ENCODE measurements around the gene SPAG16.
A peak's percentile ranks its signal among the peaks of the same experiment; 100 is the strongest.

Gene SPAG16

DNA sequence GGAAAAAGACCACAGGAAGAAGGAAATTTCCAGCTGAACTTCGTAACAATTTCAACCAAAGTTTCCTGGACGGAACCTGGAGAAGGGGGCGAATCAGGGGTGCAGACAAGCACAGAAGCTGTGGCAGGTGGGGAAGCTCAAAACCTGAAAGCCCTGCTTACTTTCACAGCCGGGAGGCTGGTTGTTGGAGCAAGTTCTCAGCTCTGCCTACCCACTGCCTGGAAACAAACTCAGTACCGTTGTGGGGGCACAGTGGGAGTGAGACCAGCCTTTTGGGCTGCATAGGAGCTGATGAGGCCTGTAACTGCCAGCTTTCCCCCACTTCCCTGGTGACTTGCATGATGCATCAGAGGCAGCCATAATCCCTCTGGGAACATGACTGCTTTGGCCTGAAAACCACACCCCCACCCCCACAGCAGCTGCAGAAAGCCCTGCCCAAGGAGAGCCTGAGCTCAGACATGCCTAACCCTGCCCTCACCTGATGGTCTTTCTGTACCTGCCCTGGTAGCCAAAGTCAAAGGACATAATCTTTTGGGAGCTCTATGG, 919.6 kb downstream of the SPAG16 start:
- peak; percentile 44 for DNase-seq

DNA sequence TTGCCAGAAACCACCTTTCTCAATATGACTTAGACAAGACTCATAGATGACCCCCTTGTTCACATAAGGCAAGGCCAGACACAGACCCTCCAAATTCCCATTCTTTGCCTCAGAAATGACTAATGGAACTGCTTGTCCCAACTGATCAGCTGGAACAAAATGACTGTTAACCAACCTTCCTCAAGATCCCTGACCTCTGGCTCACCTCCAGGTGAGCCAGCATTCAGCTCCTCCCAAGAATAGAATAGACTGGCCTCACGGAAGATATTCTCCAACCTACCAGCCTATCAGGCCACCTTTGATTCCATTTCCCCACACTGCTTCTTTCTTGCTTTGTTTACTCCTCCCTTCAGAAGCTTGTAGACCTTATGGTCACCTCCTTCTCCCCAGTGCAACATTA, 930.8 kb downstream of the SPAG16 start:
- no peak for DNase-seq

DNA sequence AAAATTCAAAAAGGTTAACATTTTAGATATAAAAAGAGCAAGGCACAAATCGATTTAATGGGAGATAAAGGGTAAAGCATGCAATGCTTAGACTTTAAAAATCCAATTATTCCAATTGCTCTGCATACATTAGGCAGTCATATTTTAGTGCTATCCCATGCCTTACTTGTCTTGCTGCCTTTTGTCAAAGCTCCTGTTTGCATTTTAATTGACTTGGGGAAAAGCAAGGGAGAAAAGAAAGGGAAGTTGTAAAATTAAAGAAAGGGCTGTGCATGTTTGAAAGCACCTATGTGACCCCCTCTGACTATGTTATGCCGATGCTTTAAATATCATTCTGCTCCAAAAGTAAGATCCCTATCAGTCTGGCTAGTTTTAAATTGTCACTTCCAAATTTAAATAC, 932.9 kb downstream of the SPAG16 start:
- DNase-seq: no peak

DNA sequence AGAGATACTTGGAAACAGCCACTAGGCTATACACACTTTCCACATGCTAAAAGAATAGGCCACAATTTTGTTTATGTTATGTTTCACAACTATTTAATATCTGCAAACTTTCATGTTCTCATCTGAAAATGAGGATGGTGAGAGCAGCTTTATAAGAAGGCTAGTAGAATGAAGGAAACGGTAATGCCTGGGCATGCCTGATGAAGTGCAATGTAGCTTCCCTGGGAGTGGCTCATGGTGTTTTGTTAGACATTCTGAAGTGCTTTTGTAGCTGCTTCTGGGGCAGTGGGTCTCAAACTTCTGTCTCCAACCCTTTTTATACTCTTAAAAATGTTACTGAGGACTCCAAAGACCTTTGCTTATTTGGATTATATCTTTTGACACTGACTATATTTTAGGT, 933.3 kb downstream of the SPAG16 start:
- no peak for DNase-seq

DNA sequence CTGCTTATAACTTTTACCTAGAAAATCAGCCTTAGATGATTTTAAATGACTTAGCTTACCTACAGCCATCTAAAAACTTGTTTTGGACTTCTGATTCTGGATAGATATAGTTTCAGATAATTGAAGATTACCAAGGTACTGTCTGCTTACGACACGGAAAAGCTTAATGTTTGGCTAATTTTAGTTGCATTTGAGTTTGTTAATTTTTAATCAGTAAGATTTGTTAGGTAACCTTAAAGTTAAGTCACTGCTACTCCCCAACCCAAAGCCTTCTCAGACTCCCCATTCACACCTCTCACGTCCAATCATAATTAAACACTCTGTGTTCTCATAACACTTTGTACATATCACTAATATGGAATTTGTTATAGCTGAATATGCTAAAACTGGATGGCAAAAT, 936.0 kb downstream of the SPAG16 start:
- DNase-seq: no peak

DNA sequence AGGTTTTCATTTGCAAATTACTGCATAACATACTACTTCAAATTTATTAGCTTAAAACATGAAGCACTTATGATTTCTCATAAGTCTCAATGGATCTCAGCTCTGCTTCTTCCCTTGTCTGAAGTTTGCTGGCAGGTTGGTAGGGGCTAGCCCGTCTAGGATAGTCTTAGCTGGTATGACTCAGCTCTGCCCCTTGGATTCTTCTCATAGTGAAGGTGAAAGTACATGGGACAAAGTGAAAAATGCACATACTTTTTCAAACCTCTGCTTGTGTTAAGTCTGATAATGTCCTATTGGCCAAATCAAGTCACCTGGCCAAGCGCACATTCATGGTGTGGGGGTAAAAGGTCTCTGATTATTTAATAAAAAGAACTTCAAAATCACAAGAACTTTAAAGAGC, 941.8 kb downstream of the SPAG16 start:
- DNase-seq: no peak

DNA sequence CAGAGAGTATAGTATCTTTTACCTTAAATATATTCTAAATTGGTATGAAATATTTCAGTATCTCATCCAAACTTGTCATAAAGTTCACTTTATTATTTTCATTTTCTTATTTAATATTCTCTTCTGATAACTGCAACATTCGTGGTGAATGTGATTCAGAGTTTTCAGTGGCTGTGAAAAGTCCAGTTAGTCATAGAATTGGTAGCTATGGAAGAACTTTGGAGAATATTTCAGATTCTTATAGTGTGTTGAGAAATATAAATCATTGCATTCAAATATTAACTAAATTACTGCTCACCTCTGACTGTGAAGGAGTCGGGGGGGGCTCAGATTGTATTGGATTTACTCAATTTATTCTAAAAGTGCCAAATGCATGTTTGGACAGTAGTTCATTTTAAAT, 948.0 kb downstream of the SPAG16 start:
- DNase-seq: peak; percentile 50

DNA sequence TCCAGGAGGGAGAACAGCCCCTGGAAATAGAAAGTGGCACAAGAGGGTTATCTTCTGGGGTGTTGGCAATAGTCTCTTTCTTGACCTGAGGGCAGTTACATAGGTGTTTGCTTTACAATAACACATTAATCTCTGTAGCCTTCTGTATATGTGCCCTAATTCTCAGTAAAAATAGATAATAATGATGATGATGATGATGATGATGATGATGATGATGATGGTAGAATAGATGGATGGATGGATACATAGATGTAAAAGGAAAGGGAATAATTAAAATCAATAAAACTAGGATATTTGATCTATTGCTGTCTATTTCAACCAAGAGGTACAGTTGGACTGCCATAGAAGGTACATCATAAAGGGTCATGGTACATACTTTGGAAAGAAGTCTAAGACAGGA, 948.9 kb downstream of the SPAG16 start:
- no peak for DNase-seq

DNA sequence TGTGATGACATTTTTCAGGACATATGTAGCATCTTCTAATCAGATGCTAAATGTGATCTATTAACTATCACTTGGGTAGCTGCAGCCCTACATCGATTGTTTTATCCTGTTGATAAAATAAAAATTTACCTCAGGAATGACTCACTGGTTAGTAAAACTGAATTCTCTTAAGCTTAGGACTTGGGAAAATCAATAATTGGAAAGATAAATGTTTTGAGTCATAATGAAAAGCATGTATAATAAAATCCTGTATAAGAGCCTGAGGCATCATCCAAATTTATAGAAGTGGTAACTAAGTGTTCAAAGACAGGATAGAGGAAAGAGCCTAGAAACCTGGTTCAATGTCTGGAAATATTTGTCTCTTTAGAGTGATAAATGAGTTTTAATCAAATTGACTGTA, 958.5 kb downstream of the SPAG16 start:
- no peak for DNase-seq

DNA sequence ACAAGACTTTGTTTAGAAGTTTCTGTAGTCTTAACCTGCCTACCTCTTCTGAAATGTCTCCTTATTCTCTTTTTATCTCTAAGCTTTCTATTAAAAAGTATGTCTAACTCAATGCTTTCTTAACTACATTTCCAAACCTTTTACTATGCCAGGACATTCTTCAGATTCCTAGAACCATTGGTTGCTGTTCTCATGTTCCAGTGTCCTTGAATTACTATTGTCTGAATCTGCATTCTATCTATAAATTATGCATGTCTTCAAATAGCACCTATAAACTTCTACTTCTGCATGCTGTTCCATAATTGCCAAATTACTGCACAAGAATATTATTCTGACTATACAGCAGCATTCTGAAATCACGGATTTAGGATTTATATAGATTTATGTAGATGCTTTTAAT, 960.6 kb downstream of the SPAG16 start:
- DNase-seq: peak; percentile 17

DNA sequence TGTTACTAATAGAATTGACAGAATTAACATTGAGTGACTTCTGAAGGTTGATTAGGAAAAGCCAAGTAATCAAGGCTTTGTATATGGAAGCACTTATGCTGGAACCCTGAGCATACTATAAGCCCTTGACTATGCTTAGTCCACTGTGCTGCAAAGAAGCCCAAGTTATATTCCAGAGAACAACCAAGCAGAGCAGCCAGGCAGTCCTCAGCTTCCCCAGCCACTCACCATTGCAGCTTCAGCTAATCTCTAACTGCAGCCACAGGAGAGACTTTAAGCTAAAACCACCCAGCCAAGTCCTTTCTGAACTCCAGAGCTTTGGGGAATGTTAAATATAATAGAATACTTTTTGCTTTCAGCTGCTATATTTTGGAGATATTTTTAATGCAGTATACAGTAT, 962.2 kb downstream of the SPAG16 start:
- DNase-seq: no peak

DNA sequence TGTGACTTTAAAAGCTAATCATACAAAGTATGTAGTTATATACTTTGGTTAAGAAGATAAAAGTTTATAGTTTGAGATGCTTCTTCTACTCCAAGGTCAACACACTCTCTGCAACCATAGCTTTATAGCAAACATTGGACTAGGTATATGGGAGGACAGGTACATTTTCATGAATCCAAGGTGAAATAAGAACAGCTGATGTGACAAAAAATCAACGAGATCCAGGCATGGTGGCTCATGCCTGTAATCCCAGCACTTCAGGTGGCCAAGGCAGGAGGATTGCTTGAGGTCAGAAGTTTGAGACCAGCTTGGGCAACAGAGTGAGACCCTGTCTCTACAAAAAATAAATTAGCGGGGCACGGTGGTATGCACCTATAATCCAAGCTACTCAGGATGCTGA, 963.3 kb downstream of the SPAG16 start:
- no peak for DNase-seq

DNA sequence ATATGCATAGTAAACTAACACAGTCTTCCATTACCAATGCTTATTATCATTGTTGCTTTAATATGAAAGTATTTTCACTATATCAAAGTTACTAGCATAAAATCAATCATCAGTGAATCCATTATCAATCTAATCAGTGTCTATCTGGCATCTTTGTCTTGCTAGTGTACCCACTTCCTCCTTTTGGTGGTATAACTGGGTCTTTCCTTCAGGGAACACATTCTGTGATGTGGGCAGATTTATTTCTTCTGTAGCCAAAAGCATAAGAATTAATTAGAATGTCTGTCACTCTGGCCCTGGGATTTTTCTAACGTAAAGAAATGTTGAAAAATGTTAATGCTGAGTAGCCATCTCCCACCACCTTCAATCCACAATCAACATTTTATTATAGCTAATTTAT, 970.8 kb downstream of the SPAG16 start:
- no peak for DNase-seq

DNA sequence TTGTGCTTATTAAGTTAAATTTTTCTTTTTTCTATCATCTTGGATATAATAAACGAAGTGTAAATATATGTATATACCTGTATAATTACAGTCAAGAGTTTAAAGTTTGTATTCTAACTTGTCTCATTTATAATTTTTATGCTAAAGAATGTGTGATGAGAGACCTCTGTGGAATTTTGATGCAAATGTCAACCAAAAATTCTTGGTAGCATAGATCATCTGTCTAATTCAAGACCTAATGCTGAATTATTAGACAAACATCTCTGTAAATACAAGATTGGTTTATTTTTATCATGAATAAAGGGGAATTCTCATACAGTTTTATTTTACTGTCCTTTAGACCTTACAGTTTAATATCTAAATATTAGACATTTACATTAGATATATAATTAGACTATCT, 977.4 kb downstream of the SPAG16 start:
- peak; percentile 16 for DNase-seq

DNA sequence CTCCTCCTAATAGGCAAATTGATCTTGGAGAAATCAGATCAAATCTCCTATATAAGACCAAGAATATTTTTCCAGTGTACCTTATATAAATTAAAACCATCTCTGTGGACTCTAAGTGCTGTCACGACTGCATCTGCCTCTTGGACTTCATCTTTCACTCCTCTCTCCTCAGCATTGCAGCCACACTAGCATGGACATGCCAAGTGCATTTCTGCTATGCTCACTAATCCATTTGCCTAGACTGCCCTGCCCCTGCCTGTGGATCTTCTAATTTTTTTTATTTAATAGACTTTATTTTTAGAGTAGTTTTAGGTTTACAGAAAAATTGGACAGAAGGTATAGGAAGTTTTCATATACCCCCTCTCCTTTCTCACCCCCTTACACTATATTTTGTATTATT, 979.9 kb downstream of the SPAG16 start:
- DNase-seq: no peak

DNA sequence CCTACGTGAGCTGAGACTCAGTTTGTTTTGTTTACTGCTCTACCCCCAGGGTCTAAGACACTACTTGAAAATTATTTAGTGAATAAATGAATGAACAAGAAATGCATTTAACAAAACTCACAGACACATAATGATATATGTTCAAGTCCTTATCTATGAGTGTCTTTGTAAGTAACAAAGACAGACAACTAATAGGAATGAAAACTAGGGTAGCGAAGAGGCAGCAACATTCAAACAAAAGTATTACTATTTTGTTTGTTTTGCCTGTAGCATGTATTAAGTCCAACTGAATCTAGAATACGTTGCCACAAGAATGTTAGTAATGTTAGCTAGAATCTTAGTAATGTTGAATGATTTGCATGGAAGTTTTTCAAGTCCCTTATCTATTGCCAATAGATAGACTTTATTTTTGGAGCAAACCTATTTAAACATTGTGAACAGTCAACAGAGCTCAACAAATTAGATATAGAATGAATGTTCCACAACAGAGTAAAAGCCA, 981.8 kb downstream of the SPAG16 start:
- no peak for DNase-seq

DNA sequence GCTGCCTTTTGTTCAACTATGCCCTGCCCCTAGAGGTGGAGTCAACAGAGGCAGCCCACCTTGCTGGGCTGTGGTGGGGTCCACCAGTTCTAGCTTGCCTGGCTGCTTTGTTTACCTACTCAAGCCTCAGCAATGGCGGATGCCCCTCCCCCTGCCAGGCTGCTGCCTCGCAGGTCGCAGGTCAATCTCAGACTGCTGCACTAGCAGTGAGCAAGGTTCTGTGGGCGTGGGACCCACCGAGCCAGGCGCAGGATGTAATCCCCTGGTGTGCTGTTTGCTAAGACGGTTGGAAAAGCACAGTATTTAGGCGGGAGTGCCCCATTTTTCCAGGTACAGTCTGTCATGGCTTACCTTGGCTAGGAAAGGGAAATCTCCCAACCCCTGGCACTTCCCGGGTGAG, 993.6 kb downstream of the SPAG16 start:
- no peak for DNase-seq

DNA sequence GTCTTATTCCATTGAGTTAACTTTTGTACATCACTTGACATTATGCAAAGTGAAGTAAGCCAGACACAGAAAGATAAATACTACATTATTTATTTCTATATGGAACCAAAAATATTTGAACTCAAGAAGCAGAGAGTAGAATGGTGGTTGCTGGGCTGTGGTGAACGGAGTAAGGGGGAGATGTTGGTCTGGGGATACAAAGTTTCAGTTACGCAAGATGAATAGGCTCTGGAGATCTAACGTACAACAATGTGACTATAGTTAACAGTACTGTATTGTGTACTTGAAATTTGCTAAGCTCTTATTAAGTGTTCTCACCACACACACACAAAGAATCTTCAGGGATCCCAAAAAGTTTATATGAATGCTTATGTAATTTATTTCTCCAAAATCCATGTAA, 1001.7 kb downstream of the SPAG16 start:
- DNase-seq: no peak

DNA sequence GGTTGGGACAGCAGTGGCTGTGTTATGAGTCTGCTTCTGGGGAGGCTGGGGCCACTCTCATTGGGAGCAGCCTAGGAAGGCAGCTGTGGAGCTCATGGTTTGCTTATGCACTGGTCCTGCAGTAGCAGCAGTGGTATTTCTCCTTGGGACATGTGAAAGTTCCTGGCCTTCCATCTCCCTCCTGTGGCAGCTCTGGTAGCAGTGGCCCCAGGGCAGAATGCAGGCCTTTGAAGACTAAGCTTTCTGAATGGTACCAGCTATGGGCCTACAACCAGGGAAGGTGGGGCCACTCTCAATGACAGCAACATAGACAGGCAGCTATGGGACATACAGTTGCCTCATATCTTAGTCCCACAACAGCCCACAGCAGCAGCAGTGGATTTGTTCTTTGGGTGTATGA, 1009.3 kb downstream of the SPAG16 start:
- DNase-seq: no peak

DNA sequence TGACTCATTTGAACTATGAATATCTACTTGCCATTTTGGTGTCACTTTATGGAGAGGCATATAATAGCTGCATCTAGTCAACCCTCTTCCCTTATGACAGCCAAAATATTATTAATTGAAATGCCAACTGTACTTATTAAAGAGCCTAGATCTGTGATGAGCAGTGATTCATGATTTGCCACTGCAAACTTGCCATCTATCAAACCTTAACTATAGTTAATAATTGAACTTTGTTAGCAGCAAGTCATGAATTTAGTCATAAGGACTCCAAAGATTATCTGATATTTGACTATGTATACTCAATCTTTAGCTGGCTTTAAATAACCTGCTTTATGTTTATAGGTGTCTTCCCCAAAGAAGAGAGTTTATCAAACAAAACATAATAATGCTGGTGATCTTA, 1010.2 kb downstream of the SPAG16 start:
- DNase-seq: no peak

DNA sequence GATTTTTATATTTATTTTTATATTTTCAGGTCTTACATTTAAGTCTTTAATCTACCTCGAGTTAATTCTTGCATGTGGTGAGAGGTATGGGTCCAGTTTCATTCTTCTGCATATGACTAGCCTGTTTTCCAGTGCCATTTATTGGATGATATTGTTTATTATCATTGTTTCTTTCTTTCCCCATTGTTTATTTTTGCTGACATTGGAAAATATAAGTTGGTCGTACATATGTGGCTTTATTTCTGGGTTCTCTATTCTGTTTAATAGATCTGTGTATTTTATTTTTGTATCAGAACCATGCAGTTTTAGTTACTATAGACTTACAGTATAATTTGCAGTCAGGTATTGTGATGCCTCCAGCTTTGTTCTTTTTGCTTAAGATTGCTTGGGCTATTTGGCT, 1013.2 kb downstream of the SPAG16 start:
- DNase-seq: no peak

DNA sequence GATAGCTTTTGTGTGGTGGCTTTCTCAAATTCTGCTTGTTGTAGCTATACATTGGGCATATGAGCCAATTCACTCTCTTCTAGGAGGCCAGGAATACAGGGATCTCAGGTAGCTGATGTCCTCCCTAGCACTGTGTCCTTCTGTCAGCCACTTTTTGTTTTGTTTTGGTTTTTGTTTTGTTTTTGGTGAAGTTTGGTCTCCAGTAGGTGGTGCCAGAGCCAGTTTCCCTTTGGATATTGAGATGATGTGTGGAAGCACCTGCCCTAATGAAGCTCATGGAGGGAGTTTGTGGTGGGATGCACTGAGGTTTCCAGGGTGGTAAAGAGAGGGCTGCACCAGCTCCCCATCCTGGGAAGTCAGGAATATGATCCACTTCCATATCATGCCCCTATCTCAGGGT, 1026.1 kb downstream of the SPAG16 start:
- peak; percentile 32 for DNase-seq

DNA sequence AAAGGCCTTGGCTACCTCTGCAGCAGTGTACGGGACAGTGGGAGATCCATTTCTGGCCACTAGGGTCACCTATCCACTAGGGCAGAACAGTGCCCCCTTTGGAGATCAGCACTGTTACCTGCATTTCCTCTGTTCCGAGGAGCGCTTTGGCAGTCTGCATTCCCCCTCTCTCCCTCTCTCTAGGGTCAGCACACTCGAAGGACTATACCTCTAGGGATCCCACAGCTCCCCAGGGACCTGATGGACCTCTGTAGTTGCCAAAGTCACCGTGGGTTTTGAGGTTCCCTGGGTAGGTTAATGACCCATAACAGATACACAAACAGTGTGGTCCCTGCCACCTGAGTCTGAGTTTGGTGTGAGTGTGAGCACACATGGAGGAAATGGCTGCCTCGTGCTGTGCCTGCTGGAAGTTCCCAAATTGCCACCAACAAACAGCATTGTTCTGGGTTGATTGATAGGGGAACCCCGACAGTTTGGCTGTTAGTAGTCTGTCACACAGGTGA, 1026.8 kb downstream of the SPAG16 start:
- DNase-seq: no peak

DNA sequence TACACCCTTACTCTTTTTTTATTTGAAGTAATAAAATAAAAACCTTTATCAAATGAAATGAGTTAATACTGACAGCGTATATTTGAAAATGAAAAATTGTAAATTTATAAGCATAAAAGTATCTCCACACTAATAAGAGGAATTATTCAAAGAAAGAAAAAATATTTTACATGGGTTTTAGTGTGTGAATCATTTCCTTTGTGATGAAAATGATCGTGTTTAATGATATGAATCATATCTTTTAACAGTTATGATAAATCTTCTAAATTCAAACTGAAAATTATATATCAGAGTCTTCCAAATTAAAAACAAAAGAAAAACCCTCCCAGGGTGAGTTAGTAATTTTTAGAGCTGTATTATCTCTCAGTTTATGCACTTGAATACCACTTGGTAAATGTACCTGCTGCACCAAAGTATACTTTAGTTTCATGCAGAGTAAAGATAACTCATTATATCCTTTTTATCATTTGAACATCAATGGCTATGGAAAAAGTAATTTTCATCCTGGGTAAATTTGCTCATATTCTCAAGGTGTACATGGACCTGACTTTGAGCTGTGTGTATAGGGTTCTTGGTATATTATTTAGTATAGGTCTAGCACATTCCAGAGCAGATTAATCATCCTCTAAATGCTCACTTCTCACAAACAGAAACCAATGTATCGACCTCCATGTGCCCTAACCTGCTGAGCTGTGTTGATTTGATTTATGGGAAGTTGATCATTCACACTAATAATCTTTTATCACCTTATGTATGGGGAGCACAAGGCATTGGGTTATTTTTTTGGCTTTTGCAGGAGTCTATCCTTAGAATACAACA, 1027.9 kb downstream of the SPAG16 start:
- peak; percentile 63 for DNase-seq

DNA sequence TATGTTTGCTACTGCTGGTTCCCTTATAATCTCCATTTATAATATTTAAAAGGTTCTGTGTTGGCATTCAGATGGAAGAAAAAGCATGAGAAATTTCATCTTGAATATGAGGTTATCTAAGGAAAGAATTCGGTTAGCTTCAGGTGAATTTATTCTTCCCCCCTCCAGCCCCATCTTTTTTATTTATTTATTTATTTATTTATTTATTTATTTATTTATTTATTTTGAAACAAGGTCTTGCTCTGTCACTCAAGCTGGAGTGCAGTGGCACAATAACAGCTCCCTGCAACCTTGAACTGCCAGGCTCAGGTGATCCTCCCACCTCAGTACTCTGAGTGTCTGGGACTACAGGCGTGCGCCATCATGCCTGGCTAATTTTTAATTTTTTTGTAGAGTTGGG, 1031.1 kb downstream of the SPAG16 start:
- no peak for DNase-seq
